K562 (cell line): Measurements from ENCODE around the gene ZMYND15. TPM values are rescaled to one million over a fixed set of nuclear protein-coding genes. Genes with fewer than 3 reads are reported as not detected.

Experiments
- NBN ChIP-seq: fragments of 450-650 bp; IDR thresholded peaks from 2 replicates; pipeline ENCODE4 v1.6.1; 2016; ENCODE audit warnings: low read depth, mild to moderate bottlenecking
- polyA plus RNA-seq, 8 experiments: library from polyadenylated mRNA; depleted of rRNA in 4 of 8; stranded (reverse) in 5 of 8; unstranded in 3 of 8; fragments of >200 nt; fragmentation: Nextera tagmentation in 2 of 8; fragmentation: Illumina TruSeq in 1 of 8; extraction: Ambion mirVana in 2 of 8; extraction: Trizol in 1 of 8; gene quantifications; 2 replicates each; pipeline versions ENCODE4 v1.2.1 to v1.2.3, GENCODE V29; 2011 to 2014; ENCODE audit warnings: inconsistent platforms in 1 of 8, missing spikeins in 1 of 8
- total RNA-seq, 7 experiments: library from RNA; depleted of rRNA in 6 of 7; stranded (reverse); fragments of >200 nt in 6 of 7; fragmentation: Illumina TruSeq in 2 of 7; extraction: Trizol in 2 of 7; gene quantifications; 2 replicates each; pipeline versions ENCODE4 v1.2.1 to v1.2.3, GENCODE V29; 2011 to 2021; ENCODE audit warnings: low replicate concordance in 1 of 7
- TF ChIP-seq, protein P1 (sequence below), 2 experiments: fragments of 450-650 bp; formaldehyde crosslinking in 1 of 2; IDR thresholded peaks; 2 replicates each; pipeline versions ENCODE4 v1.4.0 to v1.6.1; 2014 to 2020; ENCODE audit warnings: mild to moderate bottlenecking in 2 of 2, borderline replicate concordance in 1 of 2, low read depth in 1 of 2
- TF ChIP-seq, protein P2 (sequence below): fragments of 250-450 bp; sonication (Bioruptor Pico); IDR thresholded peaks from 2 replicates; pipeline ENCODE4 v1.9.0; 2021; ENCODE audit warnings: mild to moderate bottlenecking, inconsistent platforms
- TF ChIP-seq, protein P3 (sequence below): fragments of 450-650 bp; IDR thresholded peaks from 2 replicates; pipeline ENCODE4 v1.6.1; 2018; ENCODE audit warnings: mild to moderate bottlenecking, low read depth; ENCODE audit not compliant: partially characterized antibody

The ZMYND15 gene
- total and polyA plus RNA-seq, 9 of the 15 experiments (the other 6 are each of a cell fraction or from before 2014, with no cell fraction given), result 0.09 TPM; not detected in 8

- TF ChIP-seq, protein P1, sequence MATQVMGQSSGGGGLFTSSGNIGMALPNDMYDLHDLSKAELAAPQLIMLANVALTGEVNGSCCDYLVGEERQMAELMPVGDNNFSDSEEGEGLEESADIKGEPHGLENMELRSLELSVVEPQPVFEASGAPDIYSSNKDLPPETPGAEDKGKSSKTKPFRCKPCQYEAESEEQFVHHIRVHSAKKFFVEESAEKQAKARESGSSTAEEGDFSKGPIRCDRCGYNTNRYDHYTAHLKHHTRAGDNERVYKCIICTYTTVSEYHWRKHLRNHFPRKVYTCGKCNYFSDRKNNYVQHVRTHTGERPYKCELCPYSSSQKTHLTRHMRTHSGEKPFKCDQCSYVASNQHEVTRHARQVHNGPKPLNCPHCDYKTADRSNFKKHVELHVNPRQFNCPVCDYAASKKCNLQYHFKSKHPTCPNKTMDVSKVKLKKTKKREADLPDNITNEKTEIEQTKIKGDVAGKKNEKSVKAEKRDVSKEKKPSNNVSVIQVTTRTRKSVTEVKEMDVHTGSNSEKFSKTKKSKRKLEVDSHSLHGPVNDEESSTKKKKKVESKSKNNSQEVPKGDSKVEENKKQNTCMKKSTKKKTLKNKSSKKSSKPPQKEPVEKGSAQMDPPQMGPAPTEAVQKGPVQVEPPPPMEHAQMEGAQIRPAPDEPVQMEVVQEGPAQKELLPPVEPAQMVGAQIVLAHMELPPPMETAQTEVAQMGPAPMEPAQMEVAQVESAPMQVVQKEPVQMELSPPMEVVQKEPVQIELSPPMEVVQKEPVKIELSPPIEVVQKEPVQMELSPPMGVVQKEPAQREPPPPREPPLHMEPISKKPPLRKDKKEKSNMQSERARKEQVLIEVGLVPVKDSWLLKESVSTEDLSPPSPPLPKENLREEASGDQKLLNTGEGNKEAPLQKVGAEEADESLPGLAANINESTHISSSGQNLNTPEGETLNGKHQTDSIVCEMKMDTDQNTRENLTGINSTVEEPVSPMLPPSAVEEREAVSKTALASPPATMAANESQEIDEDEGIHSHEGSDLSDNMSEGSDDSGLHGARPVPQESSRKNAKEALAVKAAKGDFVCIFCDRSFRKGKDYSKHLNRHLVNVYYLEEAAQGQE (IDR thresholded peaks at IDR 0.05; ENCODE audit: borderline replicate concordance), result peak; percentile 42; the same call in 1 of the 2 replicates
- TF ChIP-seq, protein P1 (CRISPR knock-in tag; IDR thresholded peaks at IDR 0.05; ENCODE audit: low read depth), result no peak
- TF ChIP-seq, protein P2, sequence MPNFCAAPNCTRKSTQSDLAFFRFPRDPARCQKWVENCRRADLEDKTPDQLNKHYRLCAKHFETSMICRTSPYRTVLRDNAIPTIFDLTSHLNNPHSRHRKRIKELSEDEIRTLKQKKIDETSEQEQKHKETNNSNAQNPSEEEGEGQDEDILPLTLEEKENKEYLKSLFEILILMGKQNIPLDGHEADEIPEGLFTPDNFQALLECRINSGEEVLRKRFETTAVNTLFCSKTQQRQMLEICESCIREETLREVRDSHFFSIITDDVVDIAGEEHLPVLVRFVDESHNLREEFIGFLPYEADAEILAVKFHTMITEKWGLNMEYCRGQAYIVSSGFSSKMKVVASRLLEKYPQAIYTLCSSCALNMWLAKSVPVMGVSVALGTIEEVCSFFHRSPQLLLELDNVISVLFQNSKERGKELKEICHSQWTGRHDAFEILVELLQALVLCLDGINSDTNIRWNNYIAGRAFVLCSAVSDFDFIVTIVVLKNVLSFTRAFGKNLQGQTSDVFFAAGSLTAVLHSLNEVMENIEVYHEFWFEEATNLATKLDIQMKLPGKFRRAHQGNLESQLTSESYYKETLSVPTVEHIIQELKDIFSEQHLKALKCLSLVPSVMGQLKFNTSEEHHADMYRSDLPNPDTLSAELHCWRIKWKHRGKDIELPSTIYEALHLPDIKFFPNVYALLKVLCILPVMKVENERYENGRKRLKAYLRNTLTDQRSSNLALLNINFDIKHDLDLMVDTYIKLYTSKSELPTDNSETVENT (CRISPR knock-in tag), result no peak
- peak; percentile 62; the same call in 1 of the 2 replicates for TF ChIP-seq NBN
- TF ChIP-seq, protein P3, sequence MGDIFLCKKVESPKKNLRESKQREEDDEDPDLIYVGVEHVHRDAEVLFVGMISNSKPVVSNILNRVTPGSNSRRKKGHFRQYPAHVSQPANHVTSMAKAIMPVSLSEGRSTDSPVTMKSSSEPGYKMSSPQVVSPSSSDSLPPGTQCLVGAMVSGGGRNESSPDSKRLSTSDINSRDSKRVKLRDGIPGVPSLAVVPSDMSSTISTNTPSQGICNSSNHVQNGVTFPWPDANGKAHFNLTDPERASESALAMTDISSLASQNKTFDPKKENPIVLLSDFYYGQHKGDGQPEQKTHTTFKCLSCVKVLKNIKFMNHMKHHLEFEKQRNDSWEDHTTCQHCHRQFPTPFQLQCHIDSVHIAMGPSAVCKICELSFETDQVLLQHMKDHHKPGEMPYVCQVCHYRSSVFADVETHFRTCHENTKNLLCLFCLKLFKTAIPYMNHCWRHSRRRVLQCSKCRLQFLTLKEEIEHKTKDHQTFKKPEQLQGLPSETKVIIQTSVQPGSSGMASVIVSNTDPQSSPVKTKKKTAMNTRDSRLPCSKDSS, result no peak
Measured at GRCh38 chr17:4721203-4722135, 18.2 kb upstream of the ZMYND15 start (continued).
